CD4-positive, alpha-beta T cell treated with Interleukin-6 for 4 hours (primary cell): ENCODE data around the gene PCDHAC1.

Experiments used
- DNase-seq: peaks from one replicate; pipeline ENCODE4 v3.0.0-alpha.2; 2020; ENCODE audit warnings: mixed read lengths

The PCDHAC1 gene

GRCh38 chr5:140969880-140970279 is 43.8 kb downstream of the PCDHAC1 start:
- DNase-seq, result no peak

- DNase-seq, result no peak
Measured at GRCh38 chr5:140973550-140973949, 47.5 kb downstream of the PCDHAC1 start.

- DNase-seq, result no peak
Measured at GRCh38 chr5:140977003-140977402, 50.9 kb downstream of the PCDHAC1 start.

GRCh38 chr5:140978260-140978659 is 52.2 kb downstream of the PCDHAC1 start:
- no peak for DNase-seq

- no peak for DNase-seq
Measured at GRCh38 chr5:140978983-140979382, 52.9 kb downstream of the PCDHAC1 start.
